SK-N-MC (cell line): ENCODE data around the gene PPP1R1A.

Experiments used
- EZH2 ChIP-seq: fragments of 200-600 bp; sonication (generic); IDR thresholded peaks from one replicate; pipeline ENCODE4 v1.6.1; 2017; ENCODE audit warnings: antibody characterized with exemption
- POLR2AphosphoS5 ChIP-seq: IDR thresholded peaks from 2 replicates; pipeline ENCODE4 v1.6.1; 2012; ENCODE audit warnings: mild to moderate bottlenecking, low read depth, low read length, borderline replicate concordance

DNA sequence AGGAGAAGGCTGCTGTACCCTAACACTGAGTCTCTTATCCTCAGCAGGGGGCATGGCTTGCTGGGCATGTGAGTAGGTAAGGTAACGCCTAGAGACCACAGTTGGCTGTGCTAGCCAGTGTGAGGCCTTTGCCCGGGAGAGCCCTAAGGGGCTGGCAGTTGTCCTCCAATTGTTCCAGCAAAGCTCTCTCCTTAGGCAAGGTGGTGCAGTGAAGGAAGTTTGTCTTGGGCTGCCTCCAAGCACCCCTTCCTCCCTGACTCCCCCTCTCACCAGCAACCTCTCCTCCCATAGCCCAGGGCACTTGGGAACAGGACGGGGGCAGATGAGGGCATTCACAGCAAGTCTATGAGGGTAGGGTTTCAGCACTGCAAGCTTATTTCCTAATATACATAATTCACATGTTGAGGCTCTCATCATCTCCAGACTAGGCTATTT is 23.3 kb upstream of the PPP1R1A start:
- TF ChIP-seq EZH2 (no peak), POLR2AphosphoS5 (peak; percentile 47; the same call in 1 of the 2 replicates)
